GM12878 (cell line): ENCODE measurements around the gene KRT33A. TPM values are rescaled to one million over a fixed set of nuclear protein-coding genes. Genes with fewer than 3 reads are reported as not detected.

Experiments used
- CHD4 ChIP-seq: fragments of 200-600 bp; sonication (generic); IDR thresholded peaks from 2 replicates; pipeline ENCODE4 v1.6.1; 2016; ENCODE audit warnings: mild to moderate bottlenecking
- JUNB ChIP-seq: IDR thresholded peaks from 2 replicates; pipeline ENCODE4 v1.6.1; 2016; ENCODE audit warnings: antibody characterized with exemption, mild to moderate bottlenecking
- MEF2B ChIP-seq: fragments of 450-650 bp; IDR thresholded peaks from 2 replicates; pipeline ENCODE4 v1.6.1; 2018; ENCODE audit warnings: mild to moderate bottlenecking, moderate library complexity; ENCODE audit not compliant: partially characterized antibody, poor library complexity, severe bottlenecking
- MTA2 ChIP-seq: fragments of 450-650 bp; IDR thresholded peaks from 2 replicates; pipeline ENCODE4 v1.6.1; 2016; ENCODE audit warnings: low read depth, mild to moderate bottlenecking, moderate library complexity
- NFXL1 ChIP-seq: fragments of 450-650 bp; IDR thresholded peaks from 2 replicates; pipeline ENCODE4 v1.6.1; 2017; ENCODE audit warnings: antibody characterized with exemption, mild to moderate bottlenecking, borderline replicate concordance
- RCOR1 ChIP-seq: conservative IDR thresholded peaks from 2 replicates; pipeline ENCODE4 v1.6.1; 2012; ENCODE audit warnings: low read depth, low read length, improper control_type of control experiment
- ZNF687 ChIP-seq: fragments of 450-650 bp; IDR thresholded peaks from 2 replicates; pipeline ENCODE4 v1.6.1; 2017; ENCODE audit warnings: mild to moderate bottlenecking, moderate library complexity
- polyA plus RNA-seq, 11 experiments: library from polyadenylated mRNA; depleted of rRNA in 4 of 11; unstranded in 6 of 11; stranded (reverse) in 5 of 11; fragments of >200 nt; fragmentation: Nextera tagmentation in 4 of 11; fragmentation: Illumina TruSeq in 1 of 11; extraction: Ambion mirVana in 4 of 11; extraction: Trizol in 1 of 11; gene quantifications; 1 replicate in 1 of 11; 2 replicates in 10 of 11; pipeline versions ENCODE4 v1.2.1 to v1.2.3, GENCODE V29; 2011 to 2016; ENCODE audit warnings: inconsistent platforms in 2 of 11, missing spikeins in 2 of 11, low read depth in 1 of 11
- total RNA-seq, 4 experiments: library from RNA; depleted of rRNA in 3 of 4; stranded (reverse); fragments of >200 nt in 3 of 4; fragmentation: Illumina TruSeq in 1 of 4; extraction: Trizol in 1 of 4; gene quantifications; 2 replicates each; pipeline versions ENCODE4 v1.2.1 to v1.2.3, GENCODE V29; 2013 to 2021
- TF ChIP-seq, protein P1 (sequence below): fragments of 450-650 bp; formaldehyde crosslinking; IDR thresholded peaks from 2 replicates; pipeline ENCODE4 v1.5.0; 2022; ENCODE audit warnings: mild to moderate bottlenecking, missing genetic modification characterization

The KRT33A gene
- total and polyA plus RNA-seq, 10 of the 15 experiments (the other 5 are each of a cell fraction or from before 2014, with no cell fraction given) = not detected

GRCh38 chr17:41392278-41392677 lies 41.6 kb upstream of the KRT33A start (continued):
- TF ChIP-seq ZNF687 = no peak
- no peak for TF ChIP-seq MEF2B
- no peak for TF ChIP-seq CHD4
- TF ChIP-seq JUNB = no peak
- TF ChIP-seq, protein P1, sequence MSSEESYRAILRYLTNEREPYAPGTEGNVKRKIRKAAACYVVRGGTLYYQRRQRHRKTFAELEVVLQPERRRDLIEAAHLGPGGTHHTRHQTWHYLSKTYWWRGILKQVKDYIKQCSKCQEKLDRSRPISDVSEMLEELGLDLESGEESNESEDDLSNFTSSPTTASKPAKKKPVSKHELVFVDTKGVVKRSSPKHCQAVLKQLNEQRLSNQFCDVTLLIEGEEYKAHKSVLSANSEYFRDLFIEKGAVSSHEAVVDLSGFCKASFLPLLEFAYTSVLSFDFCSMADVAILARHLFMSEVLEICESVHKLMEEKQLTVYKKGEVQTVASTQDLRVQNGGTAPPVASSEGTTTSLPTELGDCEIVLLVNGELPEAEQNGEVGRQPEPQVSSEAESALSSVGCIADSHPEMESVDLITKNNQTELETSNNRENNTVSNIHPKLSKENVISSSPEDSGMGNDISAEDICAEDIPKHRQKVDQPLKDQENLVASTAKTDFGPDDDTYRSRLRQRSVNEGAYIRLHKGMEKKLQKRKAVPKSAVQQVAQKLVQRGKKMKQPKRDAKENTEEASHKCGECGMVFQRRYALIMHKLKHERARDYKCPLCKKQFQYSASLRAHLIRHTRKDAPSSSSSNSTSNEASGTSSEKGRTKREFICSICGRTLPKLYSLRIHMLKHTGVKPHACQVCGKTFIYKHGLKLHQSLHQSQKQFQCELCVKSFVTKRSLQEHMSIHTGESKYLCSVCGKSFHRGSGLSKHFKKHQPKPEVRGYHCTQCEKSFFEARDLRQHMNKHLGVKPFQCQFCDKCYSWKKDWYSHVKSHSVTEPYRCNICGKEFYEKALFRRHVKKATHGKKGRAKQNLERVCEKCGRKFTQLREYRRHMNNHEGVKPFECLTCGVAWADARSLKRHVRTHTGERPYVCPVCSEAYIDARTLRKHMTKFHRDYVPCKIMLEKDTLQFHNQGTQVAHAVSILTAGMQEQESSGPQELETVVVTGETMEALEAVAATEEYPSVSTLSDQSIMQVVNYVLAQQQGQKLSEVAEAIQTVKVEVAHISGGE (CRISPR knock-in tag) = no peak
- no peak for TF ChIP-seq NFXL1
- no peak for TF ChIP-seq MTA2
- no peak for TF ChIP-seq RCOR1
